Measurements from ENCODE around the gene DUSP1. TPM values are rescaled to one million over a fixed set of nuclear protein-coding genes. Genes with fewer than 3 reads are reported as not detected.

The DUSP1 gene
- total RNA-seq, 1 donor from 2014 or later = 150 TPM

GRCh38 chr5:172771439-172772111 is 580 bp upstream of the DUSP1 start:
- Mint-ChIP-seq H3K4me1 (ENCODE audit: low read depth) (peaks cover 71% of the 10 kb centered on the region), H3K36me3 (ENCODE audit: low read depth) (peaks cover 30% of the 10 kb centered on the region), H3K27me3 (ENCODE audit: low read depth) (no peaks in the 10 kb centered on the region), H3K27ac (ENCODE audit: unreplicated experiment) (peak overlapping the region; percentile 99), H3K9me3 (ENCODE audit: low read depth) (no peaks in the 10 kb centered on the region), H3K4me3 (ENCODE audit: unreplicated experiment) (peak overlapping the region; percentile 71)
- TF ChIP-seq CTCF (IDR thresholded peaks at IDR 0.05) = no peak
- DNase-seq (ENCODE audit: low spot score) = no peak

DNA sequence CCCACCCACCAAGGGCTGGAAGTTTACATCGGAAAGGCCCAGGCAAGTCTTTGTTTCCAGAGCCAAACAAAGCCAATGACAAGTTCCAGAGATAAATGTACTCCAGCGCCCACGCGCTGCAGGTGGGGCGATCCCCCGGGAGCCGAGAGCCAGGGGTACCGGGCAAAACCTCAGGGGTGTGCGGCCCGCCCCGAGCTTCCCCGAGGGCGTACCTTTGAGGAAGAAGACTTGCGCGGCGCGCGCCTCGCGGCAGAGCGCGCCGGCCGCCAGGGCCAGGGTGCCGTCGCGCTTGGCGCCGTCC is 671 bp downstream of the DUSP1 start:
- Mint-ChIP-seq H3K9me3 (ENCODE audit: low read depth) (no peaks in the 10 kb centered on the region), H3K36me3 (ENCODE audit: low read depth) (peaks cover 30% of the 10 kb centered on the region), H3K4me1 (ENCODE audit: low read depth) (peaks cover 72% of the 10 kb centered on the region), H3K27ac (ENCODE audit: unreplicated experiment) (peak overlapping the region; percentile 98), H3K4me3 (ENCODE audit: unreplicated experiment) (peak overlapping the region; percentile 95), H3K27me3 (ENCODE audit: low read depth) (no peaks in the 10 kb centered on the region)
- DNase-seq (ENCODE audit: low spot score) = no peak
- TF ChIP-seq CTCF (IDR thresholded peaks at IDR 0.05) = no peak

- H3K27ac Mint-ChIP-seq (ENCODE audit: unreplicated experiment) = peak overlapping the region; percentile 98
Measured at GRCh38 chr5:172769616-172770373, 1.2 kb downstream of the DUSP1 start.

DNA sequence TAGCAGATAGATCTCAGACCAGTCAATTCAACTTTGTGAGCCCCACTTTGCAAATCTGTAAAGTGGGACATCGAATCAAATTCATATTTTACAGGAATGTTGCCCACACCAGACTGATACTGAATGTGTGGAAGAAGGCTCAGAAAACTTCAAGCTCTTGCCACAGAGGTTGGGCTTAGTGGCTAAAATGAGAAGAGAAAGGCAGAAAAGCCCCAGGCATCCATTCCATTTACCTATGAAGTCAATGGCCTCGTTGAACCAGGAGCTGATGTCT is 1.7 kb downstream of the DUSP1 start:
- no peak for DNase-seq (ENCODE audit: low spot score)
- Mint-ChIP-seq H3K9me3 (ENCODE audit: low read depth) (no peaks in the 10 kb centered on the region), H3K27me3 (ENCODE audit: low read depth) (no peaks in the 10 kb centered on the region), H3K4me1 (ENCODE audit: low read depth) (peaks cover 72% of the 10 kb centered on the region), H3K36me3 (ENCODE audit: low read depth) (peaks cover 30% of the 10 kb centered on the region), H3K4me3 (ENCODE audit: unreplicated experiment) (peak overlapping the region; percentile 95), H3K27ac (ENCODE audit: unreplicated experiment) (peak overlapping the region; percentile 98)
- no peak for TF ChIP-seq CTCF (IDR thresholded peaks at IDR 0.05)

More at GRCh38 chr5:172769616-172770373, 1.2 kb downstream of the DUSP1 start:
- Mint-ChIP-seq H3K9me3 (ENCODE audit: low read depth) (no peaks in the 10 kb centered on the region), H3K4me1 (ENCODE audit: low read depth) (peaks cover 74% of the 10 kb centered on the region), H3K4me3 (ENCODE audit: unreplicated experiment) (peak overlapping the region; percentile 95), H3K36me3 (ENCODE audit: low read depth) (peaks cover 30% of the 10 kb centered on the region), H3K27me3 (ENCODE audit: low read depth) (no peaks in the 10 kb centered on the region)
- no peak for DNase-seq (ENCODE audit: low spot score)
- no peak for TF ChIP-seq CTCF (IDR thresholded peaks at IDR 0.05)

- Mint-ChIP-seq H3K36me3 (ENCODE audit: low read depth) (peaks cover 30% of the 10 kb centered on the region), H3K4me1 (ENCODE audit: low read depth) (peaks cover 66% of the 10 kb centered on the region), H3K27me3 (ENCODE audit: low read depth) (no peaks in the 10 kb centered on the region), H3K9me3 (ENCODE audit: low read depth) (no peaks in the 10 kb centered on the region), H3K4me3 (ENCODE audit: unreplicated experiment) (peak overlapping the region; percentile 95), H3K27ac (ENCODE audit: unreplicated experiment) (peak overlapping the region; percentile 98)
- TF ChIP-seq CTCF (IDR thresholded peaks at IDR 0.05) = no peak
- DNase-seq (ENCODE audit: low spot score) = no peak
Measured at GRCh38 chr5:172768573-172769341, 2.2 kb downstream of the DUSP1 start.
